Head of caudate nucleus (tissue), 42 donors: ENCODE measurements around the gene DUSP2.

Experiments
- DNase-seq, 42 donors: peaks; one replicate each; pipeline versions ENCODE4 v3.0.0 to v3.0.0-alpha.2; 2020 to 2021; ENCODE audit warnings: mixed read lengths in 7 of 42
- intact Hi-C: fragments of 100-400 bp; cut with DNase I; formaldehyde crosslinking; loops from one replicate; pipeline ENCODE4 v1.15.0; 2022

DUSP2 gene

GRCh38 chr2:96098900-96099590 is 46.2 kb downstream of the DUSP2 start:
- intact Hi-C loops, result no loop called here
- DNase-seq, result peak in 25 of 42 donors; percentile 1 to 38 (median 8)

- intact Hi-C loops, result no loop called here
- DNase-seq, result peak in 22 of 42 donors; percentile 0 to 31 (median 6)
These were observed 47.1 kb downstream of the DUSP2 start for GRCh38 chr2:96097951-96098823.

- intact Hi-C loops, result no loop called here
- DNase-seq, result no peak
These were observed 47.8 kb downstream of the DUSP2 start for GRCh38 chr2:96097441-96097840.

- intact Hi-C loops, result no loop called here
- peak in 12 of 42 donors; percentile 1 to 39 (median 13) for DNase-seq
These were observed 50.1 kb downstream of the DUSP2 start for GRCh38 chr2:96095116-96095636.

- intact Hi-C loops, result no loop called here
- peak in 9 of 42 donors; percentile 6 to 18 (median 11) for DNase-seq
These were observed 51.7 kb downstream of the DUSP2 start for GRCh38 chr2:96093528-96093927.
